HG03025 (cell line): Measurements from ENCODE around the gene ICAM2.

ENCODE experiments used
- ATAC-seq: cut with Tn5 transposase; IDR thresholded peaks from one replicate; pipeline ENCODE4 v1.9.1; 2021; ENCODE audit warnings: mild to moderate bottlenecking, moderate library complexity; ENCODE audit not compliant: unreplicated experiment, low FRiP score

Gene ICAM2

GRCh38 chr17:63954402-63955063 lies 65.9 kb downstream of the ICAM2 start:
- no peak for ATAC-seq
